AG04450 (cell line): ENCODE measurements around the gene TJP3. TPM values are rescaled to one million over a fixed set of nuclear protein-coding genes. Genes with fewer than 3 reads are reported as not detected.

Experiments
- CTCF ChIA-PET: fragments of 300-600, 350-600 bp; formaldehyde crosslinking; extraction: SDS; loops from one replicate; lab custom pipeline; 2022; ENCODE audit warnings: antibody characterized with exemption, inconsistent platforms; lab: Charles Lee
- POLR2A ChIA-PET: fragments of 350-600 bp; formaldehyde crosslinking; extraction: SDS; loops from one replicate; lab custom pipeline; 2021; ENCODE audit warnings: antibody characterized with exemption, inconsistent platforms; lab: Yijun Ruan, JAX
- DNase-seq: peaks from one replicate; pipeline ENCODE4 v3.0.0-alpha.2; 2011; ENCODE audit warnings: low read depth, low spot score
- H3K27ac ChIP-seq: one replicate; pipeline ENCODE4 v1.5.1; 2012; ENCODE audit warnings: low read depth, low read length, control low read depth
- H3K27me3 ChIP-seq: one replicate; pipeline ENCODE4 v1.6.0; 2012; ENCODE audit warnings: low read length; ENCODE audit not compliant: control insufficient read depth, insufficient read depth
- H3K4me3 ChIP-seq: 2 replicates; pipeline ENCODE4 v1.5.1; 2011; ENCODE audit warnings: mild to moderate bottlenecking, low read depth, low read length, control low read depth
- H3K9me3 ChIP-seq: 2 replicates; pipeline ENCODE4 v1.5.1; 2012; ENCODE audit warnings: low read length; ENCODE audit not compliant: control insufficient read depth, insufficient read depth
- polyA plus RNA-seq: library from polyadenylated mRNA; depleted of rRNA; stranded (reverse); fragments of >200 nt; gene quantifications from 2 replicates; pipeline ENCODE4 v1.2.3, GENCODE V29; 2011
- TF ChIP-seq, protein P1 (sequence below): IDR thresholded peaks from 2 replicates; pipeline ENCODE4 v1.5.1; 2011; ENCODE audit warnings: low read depth, low read length, control low read depth, inconsistent platforms

TJP3 gene
- polyA plus RNA-seq, 1 experiment: not detected

DNA sequence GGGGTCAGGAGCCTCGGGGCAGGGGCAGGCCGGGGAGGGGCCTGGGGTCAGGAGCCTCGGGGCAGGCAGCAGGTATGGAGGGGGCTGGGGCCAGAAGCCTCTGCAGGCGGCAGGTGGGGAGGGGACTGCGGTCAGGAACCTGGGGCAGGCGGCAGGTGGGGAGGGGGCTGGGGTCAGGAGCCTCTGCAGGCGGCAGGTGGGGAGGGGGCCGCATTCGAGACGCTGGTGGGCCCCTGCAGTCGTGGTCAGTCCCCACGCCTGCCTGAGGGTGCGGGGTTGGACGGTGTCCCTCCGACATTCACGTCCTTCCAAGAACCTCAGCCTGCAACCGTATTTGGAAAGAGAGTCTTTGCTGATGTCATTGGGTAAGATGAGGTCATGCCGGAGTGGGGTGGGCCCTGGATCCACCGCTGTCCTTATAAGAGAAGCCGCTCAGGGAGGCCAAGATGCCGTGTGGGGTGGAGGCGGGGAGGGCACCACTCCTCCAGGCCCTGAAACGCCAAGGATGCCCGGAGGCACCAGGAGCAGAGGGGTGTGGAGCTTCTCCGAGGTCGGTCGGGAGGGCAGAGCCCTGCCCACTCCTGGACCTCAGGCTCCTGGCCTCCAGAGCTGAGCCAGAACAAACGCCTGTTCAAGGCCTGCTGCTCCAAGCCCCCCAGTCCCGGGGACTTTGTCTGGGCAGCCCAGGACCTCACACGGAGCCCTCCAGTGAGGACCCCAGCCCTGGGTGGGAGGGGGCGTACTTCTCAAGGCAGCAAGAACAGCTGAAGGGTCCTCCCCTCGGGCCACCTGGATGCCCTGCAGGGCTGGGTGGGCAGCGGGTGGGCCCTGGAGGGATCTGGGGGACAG lies 38.0 kb upstream of the TJP3 start:
- ChIA-PET CTCF (interaction anchor here (1.1 kb wide), 1 partner anchor 470 kb away, joined by 3 read pairs; no protein-coding TSS in a partner anchor), POLR2A (no interaction called here)
- peak overlapping the region; percentile 29 for H3K4me3 ChIP-seq
- peak overlapping the region; percentile 90 for H3K27ac ChIP-seq
- peaks cover 13% of the 10 kb centered on the region; the same call in 1 of the 2 replicates for H3K9me3 ChIP-seq
- TF ChIP-seq, protein P1, sequence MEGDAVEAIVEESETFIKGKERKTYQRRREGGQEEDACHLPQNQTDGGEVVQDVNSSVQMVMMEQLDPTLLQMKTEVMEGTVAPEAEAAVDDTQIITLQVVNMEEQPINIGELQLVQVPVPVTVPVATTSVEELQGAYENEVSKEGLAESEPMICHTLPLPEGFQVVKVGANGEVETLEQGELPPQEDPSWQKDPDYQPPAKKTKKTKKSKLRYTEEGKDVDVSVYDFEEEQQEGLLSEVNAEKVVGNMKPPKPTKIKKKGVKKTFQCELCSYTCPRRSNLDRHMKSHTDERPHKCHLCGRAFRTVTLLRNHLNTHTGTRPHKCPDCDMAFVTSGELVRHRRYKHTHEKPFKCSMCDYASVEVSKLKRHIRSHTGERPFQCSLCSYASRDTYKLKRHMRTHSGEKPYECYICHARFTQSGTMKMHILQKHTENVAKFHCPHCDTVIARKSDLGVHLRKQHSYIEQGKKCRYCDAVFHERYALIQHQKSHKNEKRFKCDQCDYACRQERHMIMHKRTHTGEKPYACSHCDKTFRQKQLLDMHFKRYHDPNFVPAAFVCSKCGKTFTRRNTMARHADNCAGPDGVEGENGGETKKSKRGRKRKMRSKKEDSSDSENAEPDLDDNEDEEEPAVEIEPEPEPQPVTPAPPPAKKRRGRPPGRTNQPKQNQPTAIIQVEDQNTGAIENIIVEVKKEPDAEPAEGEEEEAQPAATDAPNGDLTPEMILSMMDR: no peak
- peak; percentile 73 for DNase-seq
- H3K27me3 ChIP-seq: no peaks in the 10 kb centered on the region

DNA sequence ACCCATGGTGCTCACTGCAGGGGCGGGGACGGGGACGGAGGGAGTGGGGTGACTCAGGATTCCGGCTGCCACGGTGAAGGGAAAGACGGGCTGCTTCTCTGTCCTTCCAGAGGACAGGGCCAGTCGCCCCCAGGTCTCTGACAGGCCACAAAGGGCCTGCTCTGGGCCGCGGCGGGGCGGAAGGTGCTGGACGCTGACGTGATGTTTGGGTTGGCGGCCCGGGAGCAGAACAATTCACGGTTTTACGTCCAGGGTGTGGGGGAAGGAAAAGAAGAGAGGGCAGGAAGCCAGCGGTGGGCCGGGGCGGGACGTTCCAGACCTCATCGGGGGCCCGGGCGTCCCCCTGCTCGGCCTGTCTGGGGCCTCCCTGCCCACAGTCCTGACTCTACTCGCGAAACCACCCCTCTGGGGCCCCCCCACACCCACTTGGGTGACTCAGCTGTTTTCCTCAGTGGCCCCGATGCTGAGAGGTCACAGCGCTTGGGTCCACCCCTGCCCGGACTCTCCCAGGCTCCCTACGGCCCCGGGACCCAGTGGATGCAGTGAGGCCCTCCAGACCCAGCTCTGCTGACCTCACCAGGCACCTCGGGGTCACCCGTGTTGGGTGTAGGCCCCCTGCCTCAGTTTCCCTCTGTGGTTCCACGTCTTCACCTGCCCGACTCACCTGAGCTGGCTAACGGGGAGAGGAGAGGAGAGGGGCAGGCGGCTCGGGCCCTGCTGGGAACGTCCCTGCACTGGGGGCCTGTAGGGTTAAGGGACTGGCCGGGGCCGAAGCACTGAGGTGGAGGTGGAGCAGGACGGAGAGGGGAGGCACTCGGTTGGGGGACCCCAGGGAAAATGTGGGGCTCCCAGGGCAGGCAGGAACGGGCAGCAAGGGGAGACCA lies 37.1 kb upstream of the TJP3 start:
- Histone ChIP-seq H3K9me3 (peaks cover 13% of the 10 kb centered on the region; the same call in 1 of the 2 replicates), H3K27me3 (no peaks in the 10 kb centered on the region), H3K4me3 (peak overlapping the region; percentile 29), H3K27ac (peak overlapping the region; percentile 90)
- ChIA-PET POLR2A (interaction anchor here (0.6 kb wide), 1 partner anchor 11 kb away, joined by 5 read pairs; no protein-coding TSS in a partner anchor), CTCF (interaction anchor here (1.1 to 1.5 kb wide), 3 partner anchors 30 to 469 kb away, joined by 3 to 6 read pairs (median 4); no protein-coding TSS in a partner anchor)
- TF ChIP-seq, protein P1: no peak
- peak; percentile 13 for DNase-seq

DNA sequence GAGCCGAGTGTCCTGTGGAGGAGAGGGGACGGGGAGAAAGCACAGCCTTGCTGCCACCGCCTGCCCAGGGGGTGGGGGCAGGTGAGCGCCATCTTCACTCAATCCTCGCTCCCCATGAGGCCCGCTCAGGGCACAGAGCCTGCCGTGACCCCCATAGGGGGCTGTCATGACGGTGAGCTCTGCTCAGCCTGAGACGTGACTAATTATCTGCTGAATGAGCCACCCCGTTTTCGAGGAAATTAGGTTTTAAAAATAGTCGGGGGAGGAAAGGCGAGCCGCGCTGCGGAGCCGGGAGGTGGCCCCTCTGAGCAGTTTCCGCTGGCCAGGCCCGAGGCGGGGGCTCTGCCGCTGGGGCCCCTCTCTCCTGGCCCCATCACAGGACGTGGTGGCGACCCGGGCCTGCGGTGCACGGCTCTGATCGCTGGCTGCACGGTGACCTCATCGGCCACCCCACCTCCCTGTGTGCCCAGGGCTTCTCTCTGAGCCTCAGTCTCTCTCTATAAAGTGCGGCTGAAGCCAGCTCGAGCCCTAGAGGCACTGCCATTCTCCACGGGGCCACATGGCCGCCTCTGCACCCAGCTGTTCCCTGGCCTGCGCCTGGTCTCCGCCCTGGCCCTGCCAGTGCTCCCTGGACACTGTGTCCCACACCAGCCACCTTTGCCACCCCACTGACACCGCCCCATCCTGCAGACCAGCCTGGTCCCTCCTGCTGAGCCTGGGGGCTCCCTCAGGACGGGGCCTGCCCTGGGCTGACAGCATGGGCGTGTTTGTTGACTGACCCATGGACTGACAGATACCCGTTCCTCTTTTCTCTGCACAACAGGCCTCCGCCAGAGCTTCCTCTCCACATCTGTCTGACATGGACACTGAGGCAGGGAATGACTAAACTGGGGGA lies 36.3 kb upstream of the TJP3 start:
- H3K9me3 ChIP-seq: peaks cover 13% of the 10 kb centered on the region; the same call in 1 of the 2 replicates
- ChIA-PET POLR2A (interaction anchor here (0.6 kb wide), 1 partner anchor 12 kb away, joined by 5 read pairs; no protein-coding TSS in a partner anchor), CTCF (interaction anchor here (1.1 to 1.5 kb wide), 3 partner anchors 29 to 468 kb away, joined by 3 to 6 read pairs (median 4); no protein-coding TSS in a partner anchor)
- H3K4me3 ChIP-seq: no peak overlapping the region
- DNase-seq: no peak
- TF ChIP-seq, protein P1: peak; percentile 22; the same call in 1 of the 2 replicates
- peak overlapping the region; percentile 90 for H3K27ac ChIP-seq
- no peaks in the 10 kb centered on the region for H3K27me3 ChIP-seq

- DNase-seq: no peak
- CTCF ChIA-PET: interaction anchor here (1.5 kb wide), 1 partner anchor 28 kb away, joined by 4 read pairs; no protein-coding TSS in a partner anchor
These were observed 35.6 kb upstream of the TJP3 start for GRCh38 chr19:3672575-3672948.

More at GRCh38 chr19:3672575-3672948, 35.6 kb upstream of the TJP3 start:
- H3K9me3 ChIP-seq: peaks cover 13% of the 10 kb centered on the region; the same call in 1 of the 2 replicates
- TF ChIP-seq, protein P1: no peak
- no peaks in the 10 kb centered on the region for H3K27me3 ChIP-seq
- POLR2A ChIA-PET: no interaction called here
- no peak overlapping the region for H3K27ac ChIP-seq
- H3K4me3 ChIP-seq: no peak overlapping the region
